Stomach (tissue), 4 donors: Measurements from ENCODE around the gene TMOD2.

ENCODE experiments used
- EP300 ChIP-seq: sonication (generic); formaldehyde crosslinking; IDR thresholded peaks from one replicate; pipeline ENCODE4 v1.6.1; 2017; ENCODE audit warnings: antibody characterized with exemption
- POLR2AphosphoS5 ChIP-seq, 3 donors: sonication (generic); formaldehyde crosslinking; IDR thresholded peaks; one replicate each; pipeline ENCODE4 v1.6.1; 2016; ENCODE audit warnings: antibody characterized with exemption in 3 of 3
- TF ChIP-seq, protein P1 (sequence below), 7 experiments: fragments of 450-650 bp in 4 of 7; fragments of 200-600 bp in 3 of 7; sonication (generic) in 3 of 7; IDR thresholded peaks; one replicate each; pipeline ENCODE4 v1.5.1; 2016 to 2019; ENCODE audit warnings: antibody characterized with exemption in 7 of 7, control low read depth in 2 of 7, mild to moderate bottlenecking in 1 of 7

GRCh38 chr15:51724199-51724598 lies 27.2 kb upstream of the TMOD2 start:
- TF ChIP-seq, protein P1, sequence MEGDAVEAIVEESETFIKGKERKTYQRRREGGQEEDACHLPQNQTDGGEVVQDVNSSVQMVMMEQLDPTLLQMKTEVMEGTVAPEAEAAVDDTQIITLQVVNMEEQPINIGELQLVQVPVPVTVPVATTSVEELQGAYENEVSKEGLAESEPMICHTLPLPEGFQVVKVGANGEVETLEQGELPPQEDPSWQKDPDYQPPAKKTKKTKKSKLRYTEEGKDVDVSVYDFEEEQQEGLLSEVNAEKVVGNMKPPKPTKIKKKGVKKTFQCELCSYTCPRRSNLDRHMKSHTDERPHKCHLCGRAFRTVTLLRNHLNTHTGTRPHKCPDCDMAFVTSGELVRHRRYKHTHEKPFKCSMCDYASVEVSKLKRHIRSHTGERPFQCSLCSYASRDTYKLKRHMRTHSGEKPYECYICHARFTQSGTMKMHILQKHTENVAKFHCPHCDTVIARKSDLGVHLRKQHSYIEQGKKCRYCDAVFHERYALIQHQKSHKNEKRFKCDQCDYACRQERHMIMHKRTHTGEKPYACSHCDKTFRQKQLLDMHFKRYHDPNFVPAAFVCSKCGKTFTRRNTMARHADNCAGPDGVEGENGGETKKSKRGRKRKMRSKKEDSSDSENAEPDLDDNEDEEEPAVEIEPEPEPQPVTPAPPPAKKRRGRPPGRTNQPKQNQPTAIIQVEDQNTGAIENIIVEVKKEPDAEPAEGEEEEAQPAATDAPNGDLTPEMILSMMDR (IDR thresholded peaks at IDR 0.05), result no peak
- TF ChIP-seq POLR2AphosphoS5 (IDR thresholded peaks at IDR 0.05), result no peak
- no peak for TF ChIP-seq EP300
